ENCODE measurements around the gene DHRS1. TPM values are rescaled to one million over a fixed set of nuclear protein-coding genes. Genes with fewer than 3 reads are reported as not detected.

Gene DHRS1
- total RNA-seq, 1 experiment from 2014 or later, result 34.7 TPM

DNA sequence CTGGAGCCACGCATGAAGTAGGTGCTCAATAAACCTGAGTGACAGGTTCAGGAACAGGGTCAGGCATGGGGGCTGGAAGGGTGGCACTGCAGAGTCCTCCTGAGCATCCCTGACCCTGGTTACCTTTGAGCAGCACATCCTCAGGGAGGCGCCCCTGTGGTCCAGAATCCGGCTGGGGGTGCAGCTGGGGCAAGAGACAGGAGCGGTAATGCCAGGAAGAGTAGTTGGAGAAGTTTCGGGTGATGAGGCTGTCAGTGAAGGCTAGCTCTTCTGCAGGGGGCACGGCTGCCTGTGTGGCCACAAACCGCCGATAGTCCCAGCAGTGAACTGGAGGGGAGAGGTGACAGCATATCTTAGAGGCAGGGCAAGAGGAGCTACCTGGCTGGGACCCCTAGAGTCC lies 30.2 kb downstream of the DHRS1 start:
- BruUV-seq (replicated peaks), result no TSS peak
- intact Hi-C loops (cut with micrococcal nuclease), result no loop called here
- Histone ChIP-seq H3K79me2 (ENCODE audit: insufficient read depth, low read length) (peaks cover 4% of the 10 kb centered on the region; the same call in 1 of the 2 replicates), H4K20me1 (ENCODE audit: insufficient read depth) (no peaks in the 10 kb centered on the region), H3K27ac (ENCODE audit: low read depth, low read length) (no peak overlapping the region), H3K27me3 (ENCODE audit: insufficient read depth, low read length) (no peaks in the 10 kb centered on the region), H3K9me3 (ENCODE audit: control insufficient read depth in 1 of 2, insufficient read depth in 1 of 2, low read depth in 1 of 2, low read length in 2 of 2) (no peaks in the 10 kb centered on the region), H3K36me3 (ENCODE audit: control insufficient read depth in 1 of 2, insufficient read depth in 2 of 2, low read length in 2 of 2) (no peaks in the 10 kb centered on the region; a peak in 1 of 4 replicates), H2AFZ (ENCODE audit: low read depth, low read length, poor library complexity, severe bottlenecking) (no peak overlapping the region), H3K4me3 (replicated peaks in 1 of 2; ENCODE audit: low read depth in 1 of 2, low read length in 2 of 2) (no peak overlapping the region), H3K4me2 (ENCODE audit: low read length) (no peak overlapping the region), H3K9me2 (ENCODE audit: insufficient read depth) (no peaks in the 10 kb centered on the region), H3K9ac (ENCODE audit: low read length) (no peak overlapping the region), H3K4me1 (ENCODE audit: control insufficient read depth in 1 of 2, insufficient read depth in 2 of 2, low read length in 2 of 2) (peaks cover 9 to 22% of the 10 kb centered on the region in 2 experiments; a peak in 3 of 4 replicates)
- RAD21 ChIA-PET (ENCODE audit: low non-redundant PET in 1 of 2, low total read pairs in 2 of 2, uncharacterized antibody in 2 of 2, unreplicated experiment in 2 of 2), result no interaction called here
- DNase-seq (ENCODE audit: low read depth, low spot score), result no peak
- TF ChIP-seq, protein P1, sequence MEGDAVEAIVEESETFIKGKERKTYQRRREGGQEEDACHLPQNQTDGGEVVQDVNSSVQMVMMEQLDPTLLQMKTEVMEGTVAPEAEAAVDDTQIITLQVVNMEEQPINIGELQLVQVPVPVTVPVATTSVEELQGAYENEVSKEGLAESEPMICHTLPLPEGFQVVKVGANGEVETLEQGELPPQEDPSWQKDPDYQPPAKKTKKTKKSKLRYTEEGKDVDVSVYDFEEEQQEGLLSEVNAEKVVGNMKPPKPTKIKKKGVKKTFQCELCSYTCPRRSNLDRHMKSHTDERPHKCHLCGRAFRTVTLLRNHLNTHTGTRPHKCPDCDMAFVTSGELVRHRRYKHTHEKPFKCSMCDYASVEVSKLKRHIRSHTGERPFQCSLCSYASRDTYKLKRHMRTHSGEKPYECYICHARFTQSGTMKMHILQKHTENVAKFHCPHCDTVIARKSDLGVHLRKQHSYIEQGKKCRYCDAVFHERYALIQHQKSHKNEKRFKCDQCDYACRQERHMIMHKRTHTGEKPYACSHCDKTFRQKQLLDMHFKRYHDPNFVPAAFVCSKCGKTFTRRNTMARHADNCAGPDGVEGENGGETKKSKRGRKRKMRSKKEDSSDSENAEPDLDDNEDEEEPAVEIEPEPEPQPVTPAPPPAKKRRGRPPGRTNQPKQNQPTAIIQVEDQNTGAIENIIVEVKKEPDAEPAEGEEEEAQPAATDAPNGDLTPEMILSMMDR (IDR thresholded peaks at IDR 0.05 in 2 of 3, conservative IDR thresholded peaks at IDR 0.05 in 1 of 3; ENCODE audit: borderline replicate concordance in 1 of 3, insufficient read depth in 1 of 3, low read depth in 2 of 3, low read length in 2 of 3), result no peak
- no peak for TF ChIP-seq EZH2phosphoT487 (IDR thresholded peaks at IDR 0.05; ENCODE audit: borderline replicate concordance)
- no peak for TF ChIP-seq EGR1 (IDR thresholded peaks at IDR 0.05; ENCODE audit: low read depth)
- no peak for TF ChIP-seq JUND (IDR thresholded peaks at IDR 0.05)
- no peak for TF ChIP-seq RAD21 (IDR thresholded peaks at IDR 0.05; ENCODE audit: low read depth)
- no peak for TF ChIP-seq POLR2A (IDR thresholded peaks at IDR 0.05; ENCODE audit: borderline replicate concordance, extremely low read depth, insufficient read depth, insufficient read length)
- TF ChIP-seq, protein P2, sequence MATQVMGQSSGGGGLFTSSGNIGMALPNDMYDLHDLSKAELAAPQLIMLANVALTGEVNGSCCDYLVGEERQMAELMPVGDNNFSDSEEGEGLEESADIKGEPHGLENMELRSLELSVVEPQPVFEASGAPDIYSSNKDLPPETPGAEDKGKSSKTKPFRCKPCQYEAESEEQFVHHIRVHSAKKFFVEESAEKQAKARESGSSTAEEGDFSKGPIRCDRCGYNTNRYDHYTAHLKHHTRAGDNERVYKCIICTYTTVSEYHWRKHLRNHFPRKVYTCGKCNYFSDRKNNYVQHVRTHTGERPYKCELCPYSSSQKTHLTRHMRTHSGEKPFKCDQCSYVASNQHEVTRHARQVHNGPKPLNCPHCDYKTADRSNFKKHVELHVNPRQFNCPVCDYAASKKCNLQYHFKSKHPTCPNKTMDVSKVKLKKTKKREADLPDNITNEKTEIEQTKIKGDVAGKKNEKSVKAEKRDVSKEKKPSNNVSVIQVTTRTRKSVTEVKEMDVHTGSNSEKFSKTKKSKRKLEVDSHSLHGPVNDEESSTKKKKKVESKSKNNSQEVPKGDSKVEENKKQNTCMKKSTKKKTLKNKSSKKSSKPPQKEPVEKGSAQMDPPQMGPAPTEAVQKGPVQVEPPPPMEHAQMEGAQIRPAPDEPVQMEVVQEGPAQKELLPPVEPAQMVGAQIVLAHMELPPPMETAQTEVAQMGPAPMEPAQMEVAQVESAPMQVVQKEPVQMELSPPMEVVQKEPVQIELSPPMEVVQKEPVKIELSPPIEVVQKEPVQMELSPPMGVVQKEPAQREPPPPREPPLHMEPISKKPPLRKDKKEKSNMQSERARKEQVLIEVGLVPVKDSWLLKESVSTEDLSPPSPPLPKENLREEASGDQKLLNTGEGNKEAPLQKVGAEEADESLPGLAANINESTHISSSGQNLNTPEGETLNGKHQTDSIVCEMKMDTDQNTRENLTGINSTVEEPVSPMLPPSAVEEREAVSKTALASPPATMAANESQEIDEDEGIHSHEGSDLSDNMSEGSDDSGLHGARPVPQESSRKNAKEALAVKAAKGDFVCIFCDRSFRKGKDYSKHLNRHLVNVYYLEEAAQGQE (IDR thresholded peaks at IDR 0.05; ENCODE audit: low read depth), result no peak
- TF ChIP-seq SRF (IDR thresholded peaks at IDR 0.05; ENCODE audit: low read depth), result no peak
- no peak for TF ChIP-seq CBX3 (IDR thresholded peaks at IDR 0.05; ENCODE audit: low read depth)
- TF ChIP-seq ZNF274 (IDR thresholded peaks at IDR 0.05; ENCODE audit: low read depth, low read length), result no peak
- no peak for TF ChIP-seq SIN3A (IDR thresholded peaks at IDR 0.05; ENCODE audit: low read depth)
- no peak for TF ChIP-seq SP1 (IDR thresholded peaks at IDR 0.05; ENCODE audit: low read depth)
- CTCF ChIA-PET, result no interaction called here
- POLR2A ChIA-PET, result interaction anchor here (2.5 kb wide), 1 partner anchor 167 kb away, joined by 9 read pairs; no protein-coding TSS in a partner anchor
- no peak for ATAC-seq

Measured in HCT116 (cell line).